Esophagus muscularis mucosa (tissue), 4 donors: Measurements from ENCODE around the gene SETD9. TPM values are rescaled to one million over a fixed set of nuclear protein-coding genes. Genes with fewer than 3 reads are reported as not detected.

ENCODE experiments used
- DNase-seq: peaks from one replicate; pipeline ENCODE4 v3.0.0-alpha.2; 2017; ENCODE audit errors: extremely low spot score
- H3K27ac ChIP-seq, 4 donors: fragments of 200-600 bp; sonication (generic); replicated peaks in 1 of 4; 1 replicate in 3 of 4; 2 replicates in 1 of 4; pipeline ENCODE4 v1.5.1; 2016 to 2019; ENCODE audit warnings: mild to moderate bottlenecking in 1 of 4
- H3K27me3 ChIP-seq, 4 donors: fragments of 200-600 bp; sonication (generic); one replicate each; pipeline versions ENCODE4 v1.5.1 to v1.6.0; 2016 to 2019
- H3K36me3 ChIP-seq, 4 donors: fragments of 200-600 bp; sonication (generic); one replicate each; pipeline ENCODE4 v1.5.1; 2016 to 2019
- H3K4me1 ChIP-seq, 4 donors: fragments of 200-600 bp; sonication (generic); one replicate each; pipeline ENCODE4 v1.5.1; 2016 to 2019
- H3K4me3 ChIP-seq, 4 donors: fragments of 200-600 bp; sonication (generic); 1 replicate in 2 of 4; 2 replicates in 2 of 4; pipeline ENCODE4 v1.5.1; 2016 to 2019; ENCODE audit warnings: mild to moderate bottlenecking in 4 of 4, moderate library complexity in 1 of 4
- H3K9me3 ChIP-seq, 4 donors: fragments of 200-600 bp; sonication (generic); 1 replicate in 3 of 4; 2 replicates in 1 of 4; pipeline ENCODE4 v1.5.1; 2016 to 2019
- EP300 ChIP-seq: sonication (generic); formaldehyde crosslinking; IDR thresholded peaks from one replicate; pipeline ENCODE4 v1.6.1; 2017; ENCODE audit warnings: antibody characterized with exemption
- POLR2A ChIP-seq: fragments of 450-650 bp; IDR thresholded peaks from one replicate; pipeline ENCODE4 v1.6.1; 2017; ENCODE audit warnings: antibody characterized with exemption, moderate library complexity, mild to moderate bottlenecking, low read depth
- POLR2AphosphoS5 ChIP-seq, 2 donors: sonication (generic); formaldehyde crosslinking; IDR thresholded peaks; one replicate each; pipeline ENCODE4 v1.6.1; 2017; ENCODE audit warnings: antibody characterized with exemption in 2 of 2
- WGBS: methylation state at CpG from one replicate; pipeline ENCODE4 v1.1.5; 2018; 5-methylcytosine and 5-hydroxymethylcytosine counted together
- intact Hi-C: fragments of 100-400 bp; cut with DNase I; formaldehyde crosslinking; loops from one replicate; pipeline ENCODE4 v1.15.1; 2023
- total RNA-seq, 4 donors: library from RNA; depleted of rRNA; stranded (reverse); fragments of >200 nt; gene quantifications; one replicate each; pipeline versions ENCODE4 v1.1.0 to v1.2.1, GENCODE V29; 2016
- TF ChIP-seq, protein P1 (sequence below), 3 experiments: fragments of 200-600 bp in 2 of 3; fragments of 450-650 bp in 1 of 3; sonication (generic) in 2 of 3; IDR thresholded peaks; one replicate each; pipeline ENCODE4 v1.5.1; 2017 to 2019; ENCODE audit warnings: antibody characterized with exemption in 3 of 3, mild to moderate bottlenecking in 2 of 3, moderate library complexity in 1 of 3

The SETD9 gene
- total RNA-seq, 4 donors from 2014 or later = 5.0 to 20.8 (median 12.2) TPM

DNA sequence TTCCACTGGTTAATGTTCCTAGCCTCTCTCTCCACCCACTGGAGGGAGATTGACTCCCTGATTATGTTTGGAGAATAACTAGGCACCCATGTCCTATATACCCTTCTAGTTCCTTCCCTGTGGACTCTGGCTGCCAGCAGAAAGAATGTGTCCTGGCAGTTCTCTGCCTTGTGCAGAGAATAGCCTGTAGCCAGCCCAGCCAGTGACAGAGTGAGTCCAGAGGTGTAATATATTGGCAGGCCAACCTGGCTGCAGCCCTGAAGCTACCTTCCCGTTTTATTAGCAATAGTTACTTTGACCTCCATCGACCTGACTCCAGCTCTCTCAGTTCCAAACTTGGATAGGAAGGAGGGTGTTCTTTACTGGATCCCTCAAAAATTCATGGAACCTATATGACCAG lies 8.1 kb downstream of the SETD9 start:
- H3K27ac ChIP-seq = no peak overlapping the region
- no peak overlapping the region for H3K4me3 ChIP-seq
- no peaks in the 10 kb centered on the region for H3K27me3 ChIP-seq
- intact Hi-C loops = no loop called here
- no peaks in the 10 kb centered on the region for H3K4me1 ChIP-seq
- 83% methylated on average over 2 of the region's 2 CpGs for WGBS
- TF ChIP-seq, protein P1, sequence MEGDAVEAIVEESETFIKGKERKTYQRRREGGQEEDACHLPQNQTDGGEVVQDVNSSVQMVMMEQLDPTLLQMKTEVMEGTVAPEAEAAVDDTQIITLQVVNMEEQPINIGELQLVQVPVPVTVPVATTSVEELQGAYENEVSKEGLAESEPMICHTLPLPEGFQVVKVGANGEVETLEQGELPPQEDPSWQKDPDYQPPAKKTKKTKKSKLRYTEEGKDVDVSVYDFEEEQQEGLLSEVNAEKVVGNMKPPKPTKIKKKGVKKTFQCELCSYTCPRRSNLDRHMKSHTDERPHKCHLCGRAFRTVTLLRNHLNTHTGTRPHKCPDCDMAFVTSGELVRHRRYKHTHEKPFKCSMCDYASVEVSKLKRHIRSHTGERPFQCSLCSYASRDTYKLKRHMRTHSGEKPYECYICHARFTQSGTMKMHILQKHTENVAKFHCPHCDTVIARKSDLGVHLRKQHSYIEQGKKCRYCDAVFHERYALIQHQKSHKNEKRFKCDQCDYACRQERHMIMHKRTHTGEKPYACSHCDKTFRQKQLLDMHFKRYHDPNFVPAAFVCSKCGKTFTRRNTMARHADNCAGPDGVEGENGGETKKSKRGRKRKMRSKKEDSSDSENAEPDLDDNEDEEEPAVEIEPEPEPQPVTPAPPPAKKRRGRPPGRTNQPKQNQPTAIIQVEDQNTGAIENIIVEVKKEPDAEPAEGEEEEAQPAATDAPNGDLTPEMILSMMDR (IDR thresholded peaks at IDR 0.05) = no peak
- TF ChIP-seq POLR2A (no peak), POLR2AphosphoS5 (IDR thresholded peaks at IDR 0.05) (no peak), EP300 (no peak)
- H3K36me3 ChIP-seq = peaks cover 4 to 13% (median 10%) of the 10 kb centered on the region in 4 donors
- no peaks in the 10 kb centered on the region for H3K9me3 ChIP-seq
- no peak for DNase-seq

DNA sequence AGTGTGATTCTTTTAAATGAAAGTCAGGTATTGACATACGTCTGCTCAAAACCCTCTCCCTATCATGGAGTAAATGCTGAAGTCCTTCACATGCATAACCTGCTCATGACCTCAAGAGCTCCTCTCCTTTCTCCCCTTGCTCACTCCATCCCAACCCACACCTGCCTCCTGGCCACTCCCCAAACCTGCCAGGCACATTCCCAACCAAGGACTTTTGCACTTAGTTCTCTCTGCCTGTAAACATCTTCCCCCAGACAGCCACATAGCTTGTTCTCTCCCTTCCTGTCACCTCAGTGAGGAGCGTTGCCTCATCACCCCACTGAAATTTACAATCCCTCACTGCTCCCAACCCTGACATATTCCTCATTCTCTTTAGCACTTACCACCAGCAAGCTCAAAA lies 8.7 kb downstream of the SETD9 start:
- intact Hi-C loops = no loop called here
- Histone ChIP-seq H3K27me3 (no peaks in the 10 kb centered on the region), H3K27ac (no peak overlapping the region), H3K36me3 (peaks cover 9 to 18% (median 15%) of the 10 kb centered on the region in 4 donors), H3K9me3 (no peaks in the 10 kb centered on the region), H3K4me1 (no peaks in the 10 kb centered on the region), H3K4me3 (no peak overlapping the region)
- TF ChIP-seq POLR2A (no peak), EP300 (no peak), POLR2AphosphoS5 (IDR thresholded peaks at IDR 0.05) (no peak)
- TF ChIP-seq, protein P1 (IDR thresholded peaks at IDR 0.05) = no peak
- no peak for DNase-seq
- WGBS = 74% methylated on average over 2 of the region's 2 CpGs

DNA sequence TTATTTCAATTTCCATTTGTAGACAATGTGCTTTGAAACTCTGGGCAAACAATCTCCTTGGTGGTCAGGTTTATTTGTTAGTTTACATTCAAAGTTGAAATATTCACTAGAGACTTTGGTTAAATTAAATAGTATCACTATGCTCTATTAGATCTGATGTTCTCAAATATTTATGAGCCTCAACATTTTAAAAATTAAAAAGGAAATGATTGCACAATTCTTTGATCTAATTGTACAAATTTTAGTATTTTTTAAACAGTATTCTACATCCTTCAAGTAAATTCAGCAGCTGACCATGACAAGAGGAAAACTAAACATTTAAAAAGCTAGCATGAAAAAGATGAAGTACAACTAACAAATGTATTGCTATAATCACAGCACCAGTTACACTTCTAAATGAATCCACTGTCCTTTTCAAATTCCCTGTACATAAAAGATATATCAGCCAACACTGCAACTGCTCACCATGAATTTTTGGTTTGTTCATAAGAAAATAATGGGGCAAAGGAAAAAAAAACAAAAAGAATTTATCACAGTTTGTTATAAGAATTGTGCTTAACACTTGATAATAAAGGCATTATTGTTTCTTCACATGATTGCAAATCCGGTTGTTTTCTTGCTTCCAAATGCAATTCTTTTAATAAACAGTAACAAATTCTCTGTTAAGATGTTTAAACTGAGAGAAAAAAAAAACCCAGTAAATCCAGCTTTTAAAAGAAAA lies 10.7 kb downstream of the SETD9 start:
- H3K4me3 ChIP-seq = no peak overlapping the region
- no peak for TF ChIP-seq POLR2AphosphoS5 (IDR thresholded peaks at IDR 0.05)
- TF ChIP-seq, protein P1 (IDR thresholded peaks at IDR 0.05) = no peak
- TF ChIP-seq POLR2A = no peak
- no peak for TF ChIP-seq EP300
- peaks cover 14 to 37% (median 26%) of the 10 kb centered on the region in 4 donors for H3K36me3 ChIP-seq
- H3K27me3 ChIP-seq = no peaks in the 10 kb centered on the region
- H3K27ac ChIP-seq = no peak overlapping the region
- DNase-seq = no peak
- intact Hi-C loops = no loop called here
- no peaks in the 10 kb centered on the region for H3K4me1 ChIP-seq
- H3K9me3 ChIP-seq = no peaks in the 10 kb centered on the region
- 79% methylated on average over 1 of the region's 1 CpG for WGBS

DNA sequence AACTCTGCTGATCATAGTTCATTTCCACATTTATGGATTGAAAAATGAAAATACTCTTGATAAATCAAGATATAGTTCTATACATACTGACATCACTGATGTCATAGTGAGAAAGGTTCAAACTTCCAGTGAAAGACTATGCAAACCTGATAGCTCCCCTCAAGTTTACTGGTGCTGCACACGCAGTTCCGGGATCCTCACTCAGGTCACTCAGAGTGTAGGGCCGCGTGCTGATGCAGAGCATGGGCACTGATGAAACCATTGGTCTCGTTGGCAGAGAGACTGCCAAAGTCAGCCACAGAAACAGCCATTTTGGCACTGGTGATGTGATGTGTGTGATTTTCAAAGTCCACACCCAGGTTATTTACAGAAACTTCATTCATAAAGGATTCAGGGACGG lies 13.5 kb downstream of the SETD9 start:
- Histone ChIP-seq H3K27me3 (no peaks in the 10 kb centered on the region), H3K36me3 (peaks cover 18 to 62% (median 46%) of the 10 kb centered on the region in 4 donors), H3K4me1 (no peaks in the 10 kb centered on the region), H3K9me3 (no peaks in the 10 kb centered on the region), H3K4me3 (no peak overlapping the region), H3K27ac (no peak overlapping the region)
- 93% methylated on average over 5 of the region's 6 CpGs for WGBS
- no peak for DNase-seq
- intact Hi-C loops = no loop called here
- TF ChIP-seq POLR2A = no peak
- no peak for TF ChIP-seq EP300
- no peak for TF ChIP-seq POLR2AphosphoS5 (IDR thresholded peaks at IDR 0.05)

DNA sequence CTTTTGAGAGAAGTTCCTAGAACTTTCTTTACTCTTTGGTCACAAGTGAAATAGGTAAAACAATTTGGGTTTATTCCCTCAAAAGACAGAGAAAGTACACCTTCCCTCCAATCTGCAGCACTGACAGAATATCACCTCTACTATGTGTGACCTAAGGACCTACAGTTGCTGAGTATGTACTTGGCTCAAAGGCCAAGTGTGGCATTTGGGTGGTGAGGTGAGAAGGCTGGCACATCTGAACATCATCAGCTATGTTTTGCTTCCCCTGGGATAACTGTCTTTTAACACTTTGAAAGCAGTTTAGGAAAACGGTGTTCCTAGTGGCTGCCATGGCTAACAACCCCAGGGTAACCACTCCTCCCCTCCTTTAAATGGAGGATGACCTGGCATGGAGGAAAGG lies 24.9 kb downstream of the SETD9 start:
- peaks cover 63 to 97% (median 90%) of the 10 kb centered on the region in 4 donors for H3K36me3 ChIP-seq
- no peak for DNase-seq
- no peaks in the 10 kb centered on the region for H3K4me1 ChIP-seq
- H3K4me3 ChIP-seq = no peak overlapping the region
- no peaks in the 10 kb centered on the region for H3K27me3 ChIP-seq
- no peaks in the 10 kb centered on the region for H3K9me3 ChIP-seq
- H3K27ac ChIP-seq = no peak overlapping the region
- 93% methylated on average over 1 of the region's 1 CpG for WGBS
- intact Hi-C loops = no loop called here
- TF ChIP-seq POLR2A = no peak
- TF ChIP-seq, protein P1 (IDR thresholded peaks at IDR 0.05) = no peak
- no peak for TF ChIP-seq POLR2AphosphoS5 (IDR thresholded peaks at IDR 0.05)
